Measurements from ENCODE around the gene ANKRD13C.
"Not testable (repeated sequence)": the region's sequence is repeated elsewhere in the genome, so short reads cannot be mapped to it uniquely, and the experiment has no call there.

ANKRD13C gene

DNA sequence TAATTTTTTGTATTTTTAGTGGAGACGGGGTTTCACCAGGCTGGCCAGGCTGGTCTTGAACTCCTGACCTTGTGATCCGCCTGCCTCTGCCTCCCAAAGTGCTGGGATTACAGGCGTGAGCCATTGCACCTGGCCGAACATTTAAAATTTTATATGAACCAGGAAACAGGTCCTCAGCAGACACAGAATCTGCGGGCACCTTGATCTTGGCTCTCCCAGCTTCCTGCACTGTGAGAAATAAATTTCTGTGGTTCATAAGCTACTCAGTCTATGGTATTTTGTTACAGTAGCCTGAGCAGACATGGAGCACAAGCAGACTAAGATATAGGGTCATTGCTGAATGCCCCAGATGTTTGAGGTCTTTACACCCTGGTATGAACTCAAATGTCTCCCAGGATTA is 33.0 kb upstream of the ANKRD13C start:
- DNase-seq (ENCODE audit: extremely low read depth, low read depth): no peak

DNA sequence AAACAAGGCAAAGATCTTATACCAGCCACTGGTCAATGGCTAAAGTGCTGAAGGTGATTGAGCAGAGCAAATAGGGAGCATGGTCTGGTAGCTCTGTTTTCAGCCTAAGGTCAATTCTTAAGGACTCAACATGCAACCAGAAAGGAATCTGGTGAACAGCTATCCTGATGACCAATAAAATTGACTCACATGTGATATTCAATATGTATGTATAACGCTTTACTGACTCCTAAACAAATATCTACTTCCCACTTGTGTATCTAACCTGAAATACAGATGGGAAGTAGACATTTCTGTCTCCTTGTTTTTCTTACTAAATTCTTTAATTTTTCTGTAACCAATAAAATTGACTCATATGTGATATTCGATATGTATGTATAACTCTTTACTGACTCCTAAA is 31.6 kb upstream of the ANKRD13C start:
- no peak for DNase-seq (ENCODE audit: extremely low read depth, low read depth)
- TF ChIP-seq, protein P1, sequence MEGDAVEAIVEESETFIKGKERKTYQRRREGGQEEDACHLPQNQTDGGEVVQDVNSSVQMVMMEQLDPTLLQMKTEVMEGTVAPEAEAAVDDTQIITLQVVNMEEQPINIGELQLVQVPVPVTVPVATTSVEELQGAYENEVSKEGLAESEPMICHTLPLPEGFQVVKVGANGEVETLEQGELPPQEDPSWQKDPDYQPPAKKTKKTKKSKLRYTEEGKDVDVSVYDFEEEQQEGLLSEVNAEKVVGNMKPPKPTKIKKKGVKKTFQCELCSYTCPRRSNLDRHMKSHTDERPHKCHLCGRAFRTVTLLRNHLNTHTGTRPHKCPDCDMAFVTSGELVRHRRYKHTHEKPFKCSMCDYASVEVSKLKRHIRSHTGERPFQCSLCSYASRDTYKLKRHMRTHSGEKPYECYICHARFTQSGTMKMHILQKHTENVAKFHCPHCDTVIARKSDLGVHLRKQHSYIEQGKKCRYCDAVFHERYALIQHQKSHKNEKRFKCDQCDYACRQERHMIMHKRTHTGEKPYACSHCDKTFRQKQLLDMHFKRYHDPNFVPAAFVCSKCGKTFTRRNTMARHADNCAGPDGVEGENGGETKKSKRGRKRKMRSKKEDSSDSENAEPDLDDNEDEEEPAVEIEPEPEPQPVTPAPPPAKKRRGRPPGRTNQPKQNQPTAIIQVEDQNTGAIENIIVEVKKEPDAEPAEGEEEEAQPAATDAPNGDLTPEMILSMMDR (IDR thresholded peaks at IDR 0.05; ENCODE audit: low read depth, low read length): no peak

More for the DNA sequence above, 33.0 kb upstream of the ANKRD13C start:
- TF ChIP-seq, protein P1 (IDR thresholded peaks at IDR 0.05; ENCODE audit: low read depth, low read length): no peak

- no peak for DNase-seq (ENCODE audit: extremely low read depth, low read depth)
- TF ChIP-seq, protein P1 (IDR thresholded peaks at IDR 0.05; ENCODE audit: low read depth, low read length): no peak
These were observed 31.0 kb upstream of the ANKRD13C start for GRCh38 chr1:70385477-70385876.

- DNase-seq (ENCODE audit: extremely low read depth, low read depth): no peak
- TF ChIP-seq, protein P1 (IDR thresholded peaks at IDR 0.05; ENCODE audit: low read depth, low read length): no peak
These were observed 30.0 kb upstream of the ANKRD13C start for GRCh38 chr1:70384542-70384941.

GRCh38 chr1:70383483-70383882 is 29.0 kb upstream of the ANKRD13C start:
- TF ChIP-seq, protein P1 (IDR thresholded peaks at IDR 0.05; ENCODE audit: low read depth, low read length): no peak
- DNase-seq (ENCODE audit: extremely low read depth, low read depth): no peak

DNA sequence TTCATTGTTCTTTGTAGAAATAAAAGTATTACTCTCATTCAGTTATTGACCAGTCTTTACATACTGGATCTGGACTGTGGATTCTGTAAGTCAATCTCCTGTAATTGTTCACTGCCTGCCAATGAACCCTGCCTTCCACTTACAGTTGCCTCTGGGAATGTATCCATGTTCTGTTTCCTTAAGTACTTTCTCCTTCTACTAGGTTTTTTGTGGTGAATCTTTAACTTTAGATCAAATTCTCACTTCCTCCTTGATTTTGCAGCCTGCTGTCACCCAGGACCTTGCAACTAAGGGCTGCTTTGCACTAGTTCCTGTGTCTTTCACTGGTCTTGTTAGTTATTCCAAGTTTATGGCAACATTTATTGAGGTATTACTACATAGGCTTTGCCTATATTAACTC is 28.2 kb upstream of the ANKRD13C start:
- DNase-seq (ENCODE audit: extremely low read depth, low read depth): no peak

GRCh38 chr1:70376196-70376595 is 21.7 kb upstream of the ANKRD13C start:
- no peak for DNase-seq (ENCODE audit: extremely low read depth, low read depth)
- TF ChIP-seq, protein P1 (IDR thresholded peaks at IDR 0.05; ENCODE audit: low read depth, low read length): no peak

More for the DNA sequence above, 28.2 kb upstream of the ANKRD13C start:
- TF ChIP-seq, protein P1 (IDR thresholded peaks at IDR 0.05; ENCODE audit: low read depth, low read length): no peak

DNA sequence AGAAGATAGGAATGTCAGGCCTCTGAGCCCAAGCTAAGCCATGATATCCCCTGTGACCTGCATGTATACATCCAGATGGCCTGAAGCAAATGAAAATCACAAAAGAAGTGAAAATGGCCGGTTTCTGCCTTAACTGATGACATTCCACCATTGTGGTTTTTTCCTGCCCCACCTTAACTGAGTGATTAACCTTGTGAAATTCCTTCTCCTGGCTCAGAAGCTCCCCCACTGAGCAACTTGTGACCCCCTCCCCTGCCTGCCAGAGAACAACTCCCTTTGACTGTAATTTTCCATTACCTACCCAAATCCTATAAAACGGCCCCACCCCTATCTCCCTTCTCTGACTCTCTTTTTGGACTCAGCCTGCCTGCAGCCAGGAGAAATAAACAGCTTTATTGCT is 19.1 kb upstream of the ANKRD13C start:
- DNase-seq (ENCODE audit: extremely low read depth, low read depth): not testable (repeated sequence)

All from AG09319 (cell line).